ENCODE measurements around the gene SMYD3. TPM values are rescaled to one million over a fixed set of nuclear protein-coding genes. Genes with fewer than 3 reads are reported as not detected.

Gene SMYD3
- total RNA-seq, 1 donor from 2014 or later, result 20.8 TPM

DNA sequence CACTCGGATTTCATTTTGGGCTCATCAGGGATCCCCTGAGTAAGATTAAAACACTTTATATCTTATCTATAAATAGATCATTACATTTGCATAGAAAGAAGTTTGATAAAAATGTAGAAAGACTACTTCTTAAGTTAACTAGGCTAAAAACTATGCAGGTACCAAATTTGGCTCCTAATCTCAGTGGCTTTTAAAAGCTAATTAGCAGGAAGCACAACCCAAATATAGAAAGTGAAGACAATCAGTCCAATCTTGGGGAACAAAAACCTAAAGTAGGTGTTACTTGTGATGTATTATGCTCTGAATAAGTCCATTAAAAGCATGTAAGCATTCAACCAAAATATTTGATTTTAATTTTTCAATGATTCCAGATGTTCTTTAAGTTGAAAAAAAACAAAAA lies 35.4 kb downstream of the SMYD3 start:
- no peak overlapping the region for H3K4me3 Mint-ChIP-seq
- POLR2A ChIA-PET, result no interaction called here
- H3K36me3 Mint-ChIP-seq (ENCODE audit: low read depth), result no peaks in the 10 kb centered on the region
- no peaks in the 10 kb centered on the region for H3K9me3 Mint-ChIP-seq
- no peaks in the 10 kb centered on the region for H3K27me3 Mint-ChIP-seq
- no peak overlapping the region for H3K27ac Mint-ChIP-seq
- CTCF ChIA-PET, result no interaction called here
- DNase-seq, result no peak
- ATAC-seq (ENCODE audit: low read depth), result no peak
- intact Hi-C loops (cut with micrococcal nuclease), result no loop called here
- TF ChIP-seq, protein P1, sequence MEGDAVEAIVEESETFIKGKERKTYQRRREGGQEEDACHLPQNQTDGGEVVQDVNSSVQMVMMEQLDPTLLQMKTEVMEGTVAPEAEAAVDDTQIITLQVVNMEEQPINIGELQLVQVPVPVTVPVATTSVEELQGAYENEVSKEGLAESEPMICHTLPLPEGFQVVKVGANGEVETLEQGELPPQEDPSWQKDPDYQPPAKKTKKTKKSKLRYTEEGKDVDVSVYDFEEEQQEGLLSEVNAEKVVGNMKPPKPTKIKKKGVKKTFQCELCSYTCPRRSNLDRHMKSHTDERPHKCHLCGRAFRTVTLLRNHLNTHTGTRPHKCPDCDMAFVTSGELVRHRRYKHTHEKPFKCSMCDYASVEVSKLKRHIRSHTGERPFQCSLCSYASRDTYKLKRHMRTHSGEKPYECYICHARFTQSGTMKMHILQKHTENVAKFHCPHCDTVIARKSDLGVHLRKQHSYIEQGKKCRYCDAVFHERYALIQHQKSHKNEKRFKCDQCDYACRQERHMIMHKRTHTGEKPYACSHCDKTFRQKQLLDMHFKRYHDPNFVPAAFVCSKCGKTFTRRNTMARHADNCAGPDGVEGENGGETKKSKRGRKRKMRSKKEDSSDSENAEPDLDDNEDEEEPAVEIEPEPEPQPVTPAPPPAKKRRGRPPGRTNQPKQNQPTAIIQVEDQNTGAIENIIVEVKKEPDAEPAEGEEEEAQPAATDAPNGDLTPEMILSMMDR (IDR thresholded peaks at IDR 0.05), result no peak
- H3K4me1 Mint-ChIP-seq, result peaks cover 10% of the 10 kb centered on the region

DNA sequence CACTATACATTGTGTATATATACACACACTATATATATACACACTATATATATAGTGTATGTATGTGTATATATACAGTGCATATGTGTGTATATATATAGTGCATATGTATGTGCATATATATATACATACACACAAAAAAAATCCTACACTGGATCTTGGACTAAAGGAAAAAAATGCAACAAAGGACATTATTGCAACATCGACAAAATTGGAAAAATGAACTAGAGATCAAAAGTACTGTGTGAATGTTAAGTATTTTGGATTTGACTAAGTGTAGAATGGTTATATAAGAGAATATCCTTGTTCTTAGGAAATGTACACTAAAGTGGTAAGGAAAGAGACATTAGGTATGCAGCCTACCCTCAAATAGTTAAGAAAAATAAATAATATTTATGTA lies 36.5 kb downstream of the SMYD3 start:
- no peaks in the 10 kb centered on the region for H3K9me3 Mint-ChIP-seq
- intact Hi-C loops (cut with micrococcal nuclease), result no loop called here
- TF ChIP-seq, protein P1 (IDR thresholded peaks at IDR 0.05), result no peak
- H3K4me3 Mint-ChIP-seq, result no peak overlapping the region
- H3K4me1 Mint-ChIP-seq, result peaks cover 10% of the 10 kb centered on the region
- no peak overlapping the region for H3K27ac Mint-ChIP-seq
- POLR2A ChIA-PET, result no interaction called here
- H3K27me3 Mint-ChIP-seq, result no peaks in the 10 kb centered on the region
- ATAC-seq (ENCODE audit: low read depth) (no peak), DNase-seq (no peak)
- H3K36me3 Mint-ChIP-seq (ENCODE audit: low read depth), result no peaks in the 10 kb centered on the region
- CTCF ChIA-PET, result no interaction called here

DNA sequence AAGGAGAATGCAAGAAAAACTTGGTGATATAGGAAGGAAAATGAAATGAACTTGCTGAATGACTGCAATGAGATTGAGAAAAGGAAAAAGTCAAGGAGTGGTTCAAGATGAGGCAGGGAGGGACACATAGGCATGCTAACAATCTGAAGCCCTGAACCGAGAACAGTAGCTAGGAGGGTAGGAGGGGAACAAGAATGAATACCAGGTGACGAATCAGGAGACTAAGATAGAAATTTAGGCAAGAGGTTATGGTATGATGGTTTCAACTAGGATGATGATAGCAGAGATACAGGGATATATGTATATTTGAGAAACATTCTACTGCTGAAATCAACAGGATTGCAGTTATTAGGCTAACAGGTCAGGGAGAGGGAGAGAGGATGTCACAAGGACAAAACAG lies 44.1 kb downstream of the SMYD3 start:
- intact Hi-C loops (cut with micrococcal nuclease), result no loop called here
- TF ChIP-seq, protein P1 (IDR thresholded peaks at IDR 0.05), result no peak
- H3K4me3 Mint-ChIP-seq, result no peak overlapping the region
- CTCF ChIA-PET, result no interaction called here
- H3K27me3 Mint-ChIP-seq, result no peaks in the 10 kb centered on the region
- no peaks in the 10 kb centered on the region for H3K9me3 Mint-ChIP-seq
- ATAC-seq (ENCODE audit: low read depth) (no peak), DNase-seq (no peak)
- H3K4me1 Mint-ChIP-seq, result peaks cover 5% of the 10 kb centered on the region
- POLR2A ChIA-PET, result no interaction called here
- H3K36me3 Mint-ChIP-seq (ENCODE audit: low read depth), result no peaks in the 10 kb centered on the region
- no peak overlapping the region for H3K27ac Mint-ChIP-seq

DNA sequence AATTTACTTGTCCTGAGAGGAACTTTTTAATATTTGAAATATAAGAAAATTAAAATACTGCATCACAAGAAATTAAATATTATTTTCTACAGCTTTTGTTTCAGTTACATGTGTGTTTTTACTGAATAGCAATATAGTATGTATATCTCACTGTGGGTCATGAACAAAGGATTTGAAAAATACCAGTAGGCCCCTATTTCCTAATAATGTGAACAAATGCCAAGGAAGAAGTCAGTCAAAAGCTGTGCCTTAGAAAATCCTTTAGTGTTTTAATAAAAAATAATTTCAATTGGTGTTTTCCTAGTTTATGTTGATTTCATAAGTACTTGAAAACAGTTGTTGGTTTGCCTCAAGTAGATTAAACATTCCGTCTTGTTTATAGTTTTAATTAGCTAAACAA lies 46.7 kb downstream of the SMYD3 start:
- ChIA-PET CTCF (interaction anchor here (1.1 kb wide), 1 partner anchor 9 kb away, joined by 4 read pairs; no protein-coding TSS in a partner anchor), POLR2A (no interaction called here)
- H3K27ac Mint-ChIP-seq, result no peak overlapping the region
- ATAC-seq (ENCODE audit: low read depth) (no peak), DNase-seq (no peak)
- H3K4me3 Mint-ChIP-seq, result no peak overlapping the region
- H3K27me3 Mint-ChIP-seq, result no peaks in the 10 kb centered on the region
- intact Hi-C loops (cut with micrococcal nuclease), result no loop called here
- H3K36me3 Mint-ChIP-seq (ENCODE audit: low read depth), result no peaks in the 10 kb centered on the region
- TF ChIP-seq, protein P1 (IDR thresholded peaks at IDR 0.05), result no peak
- no peaks in the 10 kb centered on the region for H3K9me3 Mint-ChIP-seq
- H3K4me1 Mint-ChIP-seq, result peaks cover 10% of the 10 kb centered on the region

DNA sequence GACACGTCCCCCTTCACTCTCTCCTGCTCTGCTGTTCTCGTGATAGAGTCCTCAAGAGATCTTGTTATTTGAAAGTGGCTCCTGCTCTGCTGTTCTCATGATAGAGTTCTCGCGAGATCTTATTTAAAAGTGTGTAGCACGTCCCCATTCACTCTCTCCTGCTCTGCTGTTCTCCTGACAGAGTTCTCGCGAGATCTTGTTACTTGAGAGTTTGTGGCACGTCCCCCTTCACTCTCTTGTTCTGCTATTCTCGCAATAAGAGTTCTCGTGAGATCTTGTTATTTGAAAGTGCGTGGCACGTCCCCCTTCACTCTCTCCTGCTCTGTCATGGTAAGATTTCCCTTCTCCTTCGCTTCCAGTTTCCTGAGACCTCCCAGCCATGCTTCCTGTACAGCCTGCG lies 47.9 kb downstream of the SMYD3 start:
- Mint-ChIP-seq H3K27ac (no peak overlapping the region), H3K9me3 (no peaks in the 10 kb centered on the region), H3K4me3 (no peak overlapping the region), H3K4me1 (peaks cover 10% of the 10 kb centered on the region), H3K36me3 (ENCODE audit: low read depth) (no peaks in the 10 kb centered on the region), H3K27me3 (no peaks in the 10 kb centered on the region)
- TF ChIP-seq, protein P1 (IDR thresholded peaks at IDR 0.05), result no peak
- ATAC-seq (ENCODE audit: low read depth), result no peak
- CTCF ChIA-PET, result no interaction called here
- POLR2A ChIA-PET, result no interaction called here
- no peak for DNase-seq
- intact Hi-C loops (cut with micrococcal nuclease), result loop anchor here (10.0 kb wide), 1 partner anchor 344 kb away; no protein-coding TSS in a partner anchor
